SJSA1 (cell line): ENCODE measurements around the gene CDKL1. TPM values are rescaled to one million over a fixed set of nuclear protein-coding genes. Genes with fewer than 3 reads are reported as not detected.
A peak's percentile ranks its signal among the peaks of the same experiment; 100 is the strongest.
"Not testable (repeated sequence)": the region's sequence is repeated elsewhere in the genome, so short reads cannot be mapped to it uniquely, and the experiment has no call there.

Source experiments
- DNase-seq, 2 experiments: peaks; one replicate each; pipeline ENCODE4 v3.0.0-alpha.2; 2015 to 2020; ENCODE audit warnings: low spot score in 2 of 2, low read depth in 1 of 2
- H3K27ac ChIP-seq: fragments of 250-450 bp; sonication (Bioruptor Pico); 2 replicates; pipeline ENCODE4 v1.5.1; 2020; ENCODE audit warnings: mild to moderate bottlenecking, moderate library complexity
- H3K27me3 ChIP-seq: fragments of 250-450 bp; sonication (Bioruptor Pico); replicated peaks from 2 replicates; pipeline ENCODE4 v1.5.1; 2020; ENCODE audit warnings: mild to moderate bottlenecking, moderate library complexity
- H3K36me3 ChIP-seq: fragments of 250-450 bp; sonication (Bioruptor Pico); 2 replicates; pipeline ENCODE4 v1.5.1; 2020; ENCODE audit warnings: mild to moderate bottlenecking
- H3K4me1 ChIP-seq: fragments of 250-450 bp; sonication (Bioruptor Pico); replicated peaks from 2 replicates; pipeline ENCODE4 v1.6.1; 2021; ENCODE audit warnings: mild to moderate bottlenecking
- H3K4me3 ChIP-seq: fragments of 250-450 bp; sonication (Bioruptor Pico); 2 replicates; pipeline ENCODE4 v1.5.1; 2020; ENCODE audit warnings: mild to moderate bottlenecking
- H3K9me3 ChIP-seq: fragments of 250-450 bp; sonication (Bioruptor Pico); replicated peaks from 2 replicates; pipeline ENCODE4 v1.5.1; 2020; ENCODE audit warnings: mild to moderate bottlenecking
- total RNA-seq: library from RNA; depleted of rRNA; stranded (reverse); fragments of >200 nt; shearing (Covaris generic); gene quantifications from 2 replicates; pipeline ENCODE4 v1.2.3, GENCODE V29; 2014

Gene CDKL1
- total RNA-seq, 1 experiment from 2014 or later = 107 TPM

GRCh38 chr14:50359631-50360030 lies 37.0 kb downstream of the CDKL1 start:
- Histone ChIP-seq H3K4me1 (peaks cover 11% of the 10 kb centered on the region), H3K27me3 (no peaks in the 10 kb centered on the region), H3K9me3 (no peaks in the 10 kb centered on the region), H3K4me3 (no peak overlapping the region), H3K27ac (no peak overlapping the region), H3K36me3 (no peaks in the 10 kb centered on the region)
- no peak for DNase-seq

GRCh38 chr14:50357753-50358395 lies 38.8 kb downstream of the CDKL1 start:
- Histone ChIP-seq H3K36me3 (no peaks in the 10 kb centered on the region), H3K4me1 (peaks cover 2% of the 10 kb centered on the region; the same call in 1 of the 2 replicates), H3K27ac (no peak overlapping the region), H3K27me3 (no peaks in the 10 kb centered on the region), H3K4me3 (no peak overlapping the region), H3K9me3 (no peaks in the 10 kb centered on the region)
- DNase-seq = no peak

GRCh38 chr14:50357124-50357523 lies 39.6 kb downstream of the CDKL1 start:
- H3K27ac ChIP-seq = no peak overlapping the region

GRCh38 chr14:50356283-50356682 lies 40.4 kb downstream of the CDKL1 start:
- H3K9me3 ChIP-seq, H3K27ac ChIP-seq, H3K4me3 ChIP-seq, DNase-seq, H3K27me3 ChIP-seq, H3K4me1 ChIP-seq, H3K36me3 ChIP-seq: not testable (repeated sequence)

More at GRCh38 chr14:50357124-50357523, 39.6 kb downstream of the CDKL1 start:
- no peak for DNase-seq
- no peak overlapping the region for H3K4me3 ChIP-seq
- H3K36me3 ChIP-seq = no peaks in the 10 kb centered on the region
- H3K27me3 ChIP-seq = no peaks in the 10 kb centered on the region
- no peaks in the 10 kb centered on the region for H3K9me3 ChIP-seq
- H3K4me1 ChIP-seq = peaks cover 5% of the 10 kb centered on the region; the same call in 1 of the 2 replicates

GRCh38 chr14:50355692-50356091 lies 41.0 kb downstream of the CDKL1 start:
- H3K4me1 ChIP-seq = peaks cover 13% of the 10 kb centered on the region
- H3K36me3 ChIP-seq = no peaks in the 10 kb centered on the region
- no peak overlapping the region for H3K4me3 ChIP-seq
- no peaks in the 10 kb centered on the region for H3K9me3 ChIP-seq
- DNase-seq = no peak
- no peak overlapping the region for H3K27ac ChIP-seq
- H3K27me3 ChIP-seq = no peaks in the 10 kb centered on the region

GRCh38 chr14:50354527-50354926 lies 42.2 kb downstream of the CDKL1 start:
- no peak for DNase-seq
- Histone ChIP-seq H3K27ac (no peak overlapping the region), H3K4me1 (peaks cover 18% of the 10 kb centered on the region), H3K9me3 (no peaks in the 10 kb centered on the region), H3K4me3 (no peak overlapping the region), H3K27me3 (no peaks in the 10 kb centered on the region), H3K36me3 (no peaks in the 10 kb centered on the region)

GRCh38 chr14:50353126-50353525 lies 43.6 kb downstream of the CDKL1 start:
- no peaks in the 10 kb centered on the region for H3K9me3 ChIP-seq
- H3K4me3 ChIP-seq = no peak overlapping the region
- no peak overlapping the region for H3K27ac ChIP-seq
- peaks cover 28% of the 10 kb centered on the region for H3K4me1 ChIP-seq
- DNase-seq = no peak
- no peaks in the 10 kb centered on the region for H3K36me3 ChIP-seq
- no peaks in the 10 kb centered on the region for H3K27me3 ChIP-seq

GRCh38 chr14:50352584-50352983 lies 44.1 kb downstream of the CDKL1 start:
- no peak overlapping the region for H3K4me3 ChIP-seq
- no peak overlapping the region for H3K27ac ChIP-seq
- DNase-seq = no peak

GRCh38 chr14:50350975-50351374 lies 45.7 kb downstream of the CDKL1 start:
- peak; percentile 52 to 78 for DNase-seq

More at GRCh38 chr14:50352584-50352983, 44.1 kb downstream of the CDKL1 start:
- H3K36me3 ChIP-seq = no peaks in the 10 kb centered on the region
- no peaks in the 10 kb centered on the region for H3K9me3 ChIP-seq
- H3K27me3 ChIP-seq = no peaks in the 10 kb centered on the region
- peaks cover 33% of the 10 kb centered on the region for H3K4me1 ChIP-seq

GRCh38 chr14:50348933-50349332 lies 47.7 kb downstream of the CDKL1 start:
- Histone ChIP-seq H3K27me3 (no peaks in the 10 kb centered on the region), H3K9me3 (no peaks in the 10 kb centered on the region), H3K4me3 (no peak overlapping the region), H3K4me1 (peaks cover 66% of the 10 kb centered on the region), H3K27ac (no peak overlapping the region), H3K36me3 (no peaks in the 10 kb centered on the region)
- no peak for DNase-seq

More at GRCh38 chr14:50350975-50351374, 45.7 kb downstream of the CDKL1 start:
- no peaks in the 10 kb centered on the region for H3K36me3 ChIP-seq
- no peaks in the 10 kb centered on the region for H3K27me3 ChIP-seq
- no peak overlapping the region for H3K4me3 ChIP-seq
- peak overlapping the region; percentile 73 for H3K27ac ChIP-seq
- peaks cover 46% of the 10 kb centered on the region for H3K4me1 ChIP-seq
- no peaks in the 10 kb centered on the region for H3K9me3 ChIP-seq

- H3K4me1 ChIP-seq = peaks cover 75% of the 10 kb centered on the region
- H3K4me3 ChIP-seq = no peak overlapping the region
- H3K36me3 ChIP-seq = no peaks in the 10 kb centered on the region
- peak in 1 of 2 experiments; percentile 38 for DNase-seq
- H3K27me3 ChIP-seq = no peaks in the 10 kb centered on the region
- H3K9me3 ChIP-seq = no peaks in the 10 kb centered on the region
- peak overlapping the region; percentile 55 for H3K27ac ChIP-seq
Measured at GRCh38 chr14:50347521-50347920, 49.2 kb downstream of the CDKL1 start.

- DNase-seq = peak in 1 of 2 experiments; percentile 43
- Histone ChIP-seq H3K4me1 (peaks cover 78% of the 10 kb centered on the region), H3K4me3 (no peak overlapping the region), H3K27ac (peak overlapping the region; percentile 16), H3K9me3 (no peaks in the 10 kb centered on the region), H3K27me3 (no peaks in the 10 kb centered on the region), H3K36me3 (no peaks in the 10 kb centered on the region)
Measured at GRCh38 chr14:50345846-50346422, 50.7 kb downstream of the CDKL1 start.

GRCh38 chr14:50344876-50345563 lies 51.7 kb downstream of the CDKL1 start:
- peak in 1 of 2 experiments; percentile 78 for DNase-seq
- no peaks in the 10 kb centered on the region for H3K36me3 ChIP-seq
- no peaks in the 10 kb centered on the region for H3K27me3 ChIP-seq
- peaks cover 70% of the 10 kb centered on the region for H3K4me1 ChIP-seq
- peak overlapping the region; percentile 52 for H3K27ac ChIP-seq
- no peak overlapping the region for H3K4me3 ChIP-seq
- no peaks in the 10 kb centered on the region for H3K9me3 ChIP-seq
